Right atrium auricular region (tissue), 2 donors: Measurements from ENCODE around the gene SCNN1A. TPM values are rescaled to one million over a fixed set of nuclear protein-coding genes. Genes with fewer than 3 reads are reported as not detected.

Experiments used
- DNase-seq: peaks from one replicate; pipeline ENCODE4 v3.0.0-alpha.2; 2019; ENCODE audit warnings: low spot score
- H3K27ac ChIP-seq, 2 donors: fragments of 200-600 bp; sonication (generic); 1 replicate in 1 of 2; 2 replicates in 1 of 2; pipeline ENCODE4 v1.5.1; 2016 to 2019
- H3K27me3 ChIP-seq, 2 donors: fragments of 200-600 bp; sonication (generic); one replicate each; pipeline versions ENCODE4 v1.5.1 to v1.6.0; 2017 to 2019
- H3K36me3 ChIP-seq: fragments of 200-600 bp; sonication (generic); one replicate; pipeline ENCODE4 v1.5.1; 2016
- H3K4me1 ChIP-seq, 2 donors: fragments of 200-600 bp; sonication (generic); one replicate each; pipeline versions ENCODE4 v1.5.1 to v1.6.0; 2017 to 2019
- H3K4me3 ChIP-seq, 2 donors: fragments of 200-600 bp; sonication (generic); 1 replicate in 1 of 2; 2 replicates in 1 of 2; pipeline ENCODE4 v1.5.1; 2017 to 2019; ENCODE audit warnings: mild to moderate bottlenecking in 1 of 2, moderate library complexity in 1 of 2
- H3K9me3 ChIP-seq, 2 donors: fragments of 200-600 bp; sonication (generic); one replicate each; pipeline ENCODE4 v1.5.1; 2019
- CTCF ChIP-seq, 2 donors: fragments of 200-600 bp; sonication (generic); IDR thresholded peaks; one replicate each; pipeline ENCODE4 v1.5.1; 2019; ENCODE audit warnings: antibody characterized with exemption in 2 of 2
- total RNA-seq, 2 donors: library from RNA; depleted of rRNA; stranded (reverse); fragments of >200 nt; gene quantifications; one replicate each; pipeline ENCODE4 v1.1.0, GENCODE V29; 2016

Gene SCNN1A
- total RNA-seq, 2 donors from 2014 or later, result 2.7 to 18.7 TPM

GRCh38 chr12:6302621-6303020 lies 72.7 kb downstream of the SCNN1A start:
- Histone ChIP-seq H3K4me3 (no peak overlapping the region), H3K36me3 (no peaks in the 10 kb centered on the region), H3K9me3 (no peaks in the 10 kb centered on the region), H3K27ac (no peak overlapping the region), H3K4me1 (no peaks in the 10 kb centered on the region), H3K27me3 (no peaks in the 10 kb centered on the region)
- TF ChIP-seq CTCF (IDR thresholded peaks at IDR 0.05), result no peak
- DNase-seq, result no peak

- no peaks in the 10 kb centered on the region for H3K36me3 ChIP-seq
- no peaks in the 10 kb centered on the region for H3K9me3 ChIP-seq
- no peaks in the 10 kb centered on the region for H3K27me3 ChIP-seq
- TF ChIP-seq CTCF (IDR thresholded peaks at IDR 0.05), result no peak
- no peak for DNase-seq
- H3K4me1 ChIP-seq, result no peaks in the 10 kb centered on the region
- no peak overlapping the region for H3K27ac ChIP-seq
- no peak overlapping the region for H3K4me3 ChIP-seq
Observed at GRCh38 chr12:6301721-6302120, 73.6 kb downstream of the SCNN1A start.

- Histone ChIP-seq H3K4me1 (peaks cover 0 to 17% of the 10 kb centered on the region in 2 donors), H3K9me3 (no peaks in the 10 kb centered on the region), H3K36me3 (no peaks in the 10 kb centered on the region), H3K27ac (no peak overlapping the region), H3K4me3 (no peak overlapping the region), H3K27me3 (no peaks in the 10 kb centered on the region)
- DNase-seq, result no peak
- TF ChIP-seq CTCF (IDR thresholded peaks at IDR 0.05), result no peak
Observed at GRCh38 chr12:6297170-6297569, 78.2 kb downstream of the SCNN1A start.

Other genes starting within 250 kb of the SCNN1A start
- 100 to 1,000 TPM; 126 to 230 TPM for gene CD9, start 175.2 kb downstream of the SCNN1A start, total RNA-seq
- under 1 TPM in 1 of 2 donors, not detected in 1; 0.51 TPM for gene PLEKHG6, start 64.9 kb downstream of the SCNN1A start, total RNA-seq
- 100 to 1,000 TPM in 1 of 2 donors, 10 to 100 TPM in 1; 62.9 to 176 TPM for gene TNFRSF1A, start 33.5 kb downstream of the SCNN1A start, total RNA-seq
- gene LTBR, start 8.6 kb upstream of the SCNN1A start, total RNA-seq, result 10 to 100 TPM; 63.6 to 72.1 TPM
- gene CD27, start 69.4 kb upstream of the SCNN1A start, total RNA-seq, result 1 to 10 TPM in 1 of 2 donors, not detected in 1; 1.1 TPM
- gene TAPBPL, start 76.5 kb upstream of the SCNN1A start, total RNA-seq, result 10 to 100 TPM; 14.5 to 16.9 TPM
- 1 to 10 TPM; 1.7 to 3.6 TPM for gene VAMP1, start 95.1 kb upstream of the SCNN1A start, total RNA-seq
- 100 to 1,000 TPM in 1 of 2 donors, 10 to 100 TPM in 1; 87.7 to 104 TPM for gene MRPL51, start 117.7 kb upstream of the SCNN1A start, total RNA-seq
- 10 to 100 TPM; 11.6 to 53.5 TPM for gene NCAPD2, start 118.5 kb upstream of the SCNN1A start, total RNA-seq
- 1,000 to 10,000 TPM; 4,693 to 5,476 TPM for gene GAPDH, start 159.0 kb upstream of the SCNN1A start, total RNA-seq
- gene IFFO1, start 180.5 kb upstream of the SCNN1A start, total RNA-seq, result 10 to 100 TPM; 12.3 to 13.2 TPM
- gene NOP2, start 192.7 kb upstream of the SCNN1A start, total RNA-seq, result 10 to 100 TPM; 17.7 to 17.9 TPM
- gene CHD4, start 231.8 kb upstream of the SCNN1A start, total RNA-seq, result 100 to 1,000 TPM; 150 to 192 TPM